H9 (cell line): ENCODE measurements around the gene DMKN. TPM values are rescaled to one million over a fixed set of nuclear protein-coding genes. Genes with fewer than 3 reads are reported as not detected.

ENCODE experiments used
- DNase-seq: peaks from one replicate; pipeline ENCODE4 v3.0.0-alpha.2; 2017
- H2AFZ ChIP-seq: one replicate; pipeline ENCODE4 v1.6.1; 2013; ENCODE audit warnings: mild to moderate bottlenecking, low read length, control low read depth, moderate library complexity
- H2AK5ac ChIP-seq: 2 replicates; pipeline ENCODE4 v1.6.1; 2013; ENCODE audit warnings: low read length, control low read depth, mixed read lengths; ENCODE audit not compliant: insufficient read length
- H2BK120ac ChIP-seq: one replicate; pipeline ENCODE4 v1.6.1; 2013; ENCODE audit warnings: low read depth, mild to moderate bottlenecking, low read length, control low read depth, inconsistent platforms; ENCODE audit not compliant: poor library complexity, severe bottlenecking
- H2BK12ac ChIP-seq: 2 replicates; pipeline ENCODE4 v1.6.1; 2013; ENCODE audit warnings: low read length, control low read depth, mixed read lengths, low read depth; ENCODE audit not compliant: insufficient read length
- H2BK15ac ChIP-seq: 2 replicates; pipeline ENCODE4 v1.6.1; 2013; ENCODE audit warnings: low read depth, low read length, control low read depth
- H2BK20ac ChIP-seq: one replicate; pipeline ENCODE4 v1.6.1; 2013; ENCODE audit warnings: low read depth, mild to moderate bottlenecking, low read length, control low read depth, inconsistent platforms; ENCODE audit not compliant: poor library complexity, severe bottlenecking
- H2BK5ac ChIP-seq: 2 replicates; pipeline ENCODE4 v1.6.1; 2013; ENCODE audit warnings: low read length, control low read depth, mixed read lengths; ENCODE audit not compliant: insufficient read length
- H3K14ac ChIP-seq: 2 replicates; pipeline ENCODE4 v1.6.1; 2013; ENCODE audit warnings: low read length, control low read depth; ENCODE audit not compliant: insufficient read depth
- H3K18ac ChIP-seq: 2 replicates; pipeline ENCODE4 v1.6.1; 2013; ENCODE audit warnings: low read depth, mild to moderate bottlenecking, mixed read lengths, low read length, control low read depth; ENCODE audit not compliant: insufficient read length
- H3K23ac ChIP-seq: 2 replicates; pipeline ENCODE4 v1.6.1; 2013; ENCODE audit warnings: low read length, control low read depth, mixed read lengths, low read depth; ENCODE audit not compliant: insufficient read length
- H3K23me2 ChIP-seq: 2 replicates; pipeline ENCODE4 v1.6.1; 2013; ENCODE audit warnings: low read depth, mild to moderate bottlenecking, mixed read lengths, low read length, control low read depth; ENCODE audit not compliant: insufficient read length, poor library complexity, severe bottlenecking
- H3K27ac ChIP-seq: 2 replicates; pipeline ENCODE4 v1.5.1; 2013; ENCODE audit warnings: low read length, control low read depth, mixed read lengths, low read depth; ENCODE audit not compliant: insufficient read length
- H3K27me3 ChIP-seq: 2 replicates; pipeline ENCODE4 v1.6.1; 2013; ENCODE audit warnings: low read length, control low read depth, inconsistent platforms; ENCODE audit not compliant: insufficient read depth
- H3K4ac ChIP-seq: 2 replicates; pipeline ENCODE4 v1.6.1; 2013; ENCODE audit warnings: low read depth, mild to moderate bottlenecking, control low read depth, inconsistent platforms, low read length, moderate library complexity
- H3K4me1 ChIP-seq: 2 replicates; pipeline ENCODE4 v1.6.1; 2013; ENCODE audit warnings: low read length, control low read depth, inconsistent platforms; ENCODE audit not compliant: insufficient read depth
- H3K4me2 ChIP-seq: 2 replicates; pipeline ENCODE4 v1.6.1; 2013; ENCODE audit warnings: low read length, control low read depth, mixed read lengths; ENCODE audit not compliant: insufficient read length, insufficient read depth
- H3K56ac ChIP-seq: 2 replicates; pipeline ENCODE4 v1.6.1; 2013; ENCODE audit warnings: low read depth, mild to moderate bottlenecking, mixed read lengths, low read length, control low read depth; ENCODE audit not compliant: insufficient read length
- H3K79me1 ChIP-seq: 2 replicates; pipeline ENCODE4 v1.6.1; 2013; ENCODE audit warnings: low read depth, mild to moderate bottlenecking, moderate library complexity, low read length, control low read depth, inconsistent platforms; ENCODE audit not compliant: insufficient read depth, poor library complexity, severe bottlenecking
- H3K79me2 ChIP-seq: 2 replicates; pipeline ENCODE4 v1.6.1; 2013; ENCODE audit warnings: low read length, control low read depth, inconsistent platforms; ENCODE audit not compliant: insufficient read depth
- H3K9ac ChIP-seq: 2 replicates; pipeline ENCODE4 v1.6.1; 2013; ENCODE audit warnings: low read length, control low read depth, mixed read lengths; ENCODE audit not compliant: insufficient read length; ENCODE audit errors: extremely low read depth
- H3K9me3 ChIP-seq: one replicate; pipeline ENCODE4 v1.6.1; 2013; ENCODE audit warnings: low read depth, low read length, inconsistent platforms; ENCODE audit not compliant: control insufficient read depth
- H3T11ph ChIP-seq: one replicate; pipeline ENCODE4 v1.6.1; 2013; ENCODE audit warnings: mild to moderate bottlenecking, low read length, control low read depth, inconsistent platforms
- H4K20me1 ChIP-seq: one replicate; pipeline ENCODE4 v1.6.1; 2013; ENCODE audit not compliant: control insufficient read depth, insufficient read length, insufficient read depth
- H4K5ac ChIP-seq: 2 replicates; pipeline ENCODE4 v1.6.1; 2013; ENCODE audit warnings: low read depth, mild to moderate bottlenecking, mixed read lengths, low read length, control low read depth; ENCODE audit not compliant: insufficient read length
- H4K8ac ChIP-seq: replicated peaks from 2 replicates; pipeline ENCODE4 v1.6.1; 2013; ENCODE audit warnings: low read length, control low read depth, mixed read lengths, low read depth; ENCODE audit not compliant: insufficient read length
- H4K91ac ChIP-seq: 2 replicates; pipeline ENCODE4 v1.6.1; 2013; ENCODE audit warnings: low read depth, mild to moderate bottlenecking, moderate library complexity, mixed read lengths, low read length, control low read depth; ENCODE audit not compliant: insufficient read length
- H3K27ac Mint-ChIP-seq, 3 experiments: 2 replicates in 2 of 3; 3 replicates in 1 of 3; pipeline ENCODE4 v1.8.0; 2020 to 2021; ENCODE audit warnings: mixed read lengths in 3 of 3, mild to moderate bottlenecking in 1 of 3, moderate library complexity in 1 of 3
- H3K27me3 Mint-ChIP-seq: 2 replicates; pipeline ENCODE4 v1.8.0; 2021; ENCODE audit warnings: low read depth, mild to moderate bottlenecking, moderate library complexity, mixed read lengths
- H3K36me3 Mint-ChIP-seq, 3 experiments: 2 replicates in 2 of 3; 3 replicates in 1 of 3; pipeline ENCODE4 v1.8.0; 2020 to 2021; ENCODE audit warnings: low read depth in 3 of 3, mixed read lengths in 3 of 3; ENCODE audit not compliant: insufficient read depth in 1 of 3
- H3K4me1 Mint-ChIP-seq, 2 experiments: 2 replicates each; pipeline ENCODE4 v1.8.0; 2020; ENCODE audit warnings: mixed read lengths in 2 of 2
- H3K4me3 Mint-ChIP-seq, 2 experiments: 2 replicates in 1 of 2; 3 replicates in 1 of 2; pipeline ENCODE4 v1.8.0; 2020 to 2021; ENCODE audit warnings: mild to moderate bottlenecking in 2 of 2, mixed read lengths in 2 of 2, moderate library complexity in 1 of 2
- H3K9me3 Mint-ChIP-seq, 2 experiments: 2 replicates in 1 of 2; 3 replicates in 1 of 2; pipeline ENCODE4 v1.8.0; 2020; ENCODE audit warnings: mild to moderate bottlenecking in 2 of 2, mixed read lengths in 2 of 2, moderate library complexity in 1 of 2
- WGBS: extraction: QIAGEN DNeasy Blood & Tissue Kit; methylation state at CpG from one replicate; pipeline ENCODE4 v1.1.7; 2013; ENCODE audit warnings: missing lambda C conversion rate, low lambda C conversion rate, mixed read lengths; ENCODE audit not compliant: insufficient read length; ENCODE audit errors: extremely low coverage; 5-methylcytosine and 5-hydroxymethylcytosine counted together
- total RNA-seq: library from RNA; stranded (reverse); gene quantifications from 2 replicates; pipeline ENCODE4 v1.2.1, GENCODE V29; 2021
- TF ChIP-seq, protein P1 (sequence below): fragments of 200-600 bp; sonication (generic); conservative IDR thresholded peaks from 3 replicates; pipeline ENCODE4 v1.8.0; 2021; ENCODE audit warnings: antibody characterized with exemption, mild to moderate bottlenecking

The DMKN gene
- total RNA-seq, 1 experiment from 2014 or later = 278 TPM

- DNase-seq = peak; percentile 55
Measured at GRCh38 chr19:35521124-35521743, 7.8 kb upstream of the DMKN start.

More at GRCh38 chr19:35521124-35521743, 7.8 kb upstream of the DMKN start:
- H3K14ac ChIP-seq = no peak overlapping the region
- H3T11ph ChIP-seq = no peak overlapping the region
- no peak overlapping the region for H4K91ac ChIP-seq
- no peak overlapping the region for H3K4me2 ChIP-seq
- H3K23ac ChIP-seq = no peak overlapping the region
- H4K5ac ChIP-seq = no peak overlapping the region
- no peaks in the 10 kb centered on the region for H3K79me2 ChIP-seq
- WGBS = no CpG with 5 or more reads among the region's 16 CpGs
- H2AFZ ChIP-seq = no peak overlapping the region
- peaks cover 5% of the 10 kb centered on the region; the same call in 1 of the 2 replicates for H3K4me1 ChIP-seq
- no peak overlapping the region for H3K56ac ChIP-seq
- no peaks in the 10 kb centered on the region; a peak in 1 of 5 replicates for H3K9me3 Mint-ChIP-seq
- H2AK5ac ChIP-seq = no peak overlapping the region
- no peaks in the 10 kb centered on the region for H4K20me1 ChIP-seq
- no peak overlapping the region for H3K4ac ChIP-seq
- no peak overlapping the region for H2BK15ac ChIP-seq
- peaks cover 7% of the 10 kb centered on the region for H3K23me2 ChIP-seq
- TF ChIP-seq, protein P1, sequence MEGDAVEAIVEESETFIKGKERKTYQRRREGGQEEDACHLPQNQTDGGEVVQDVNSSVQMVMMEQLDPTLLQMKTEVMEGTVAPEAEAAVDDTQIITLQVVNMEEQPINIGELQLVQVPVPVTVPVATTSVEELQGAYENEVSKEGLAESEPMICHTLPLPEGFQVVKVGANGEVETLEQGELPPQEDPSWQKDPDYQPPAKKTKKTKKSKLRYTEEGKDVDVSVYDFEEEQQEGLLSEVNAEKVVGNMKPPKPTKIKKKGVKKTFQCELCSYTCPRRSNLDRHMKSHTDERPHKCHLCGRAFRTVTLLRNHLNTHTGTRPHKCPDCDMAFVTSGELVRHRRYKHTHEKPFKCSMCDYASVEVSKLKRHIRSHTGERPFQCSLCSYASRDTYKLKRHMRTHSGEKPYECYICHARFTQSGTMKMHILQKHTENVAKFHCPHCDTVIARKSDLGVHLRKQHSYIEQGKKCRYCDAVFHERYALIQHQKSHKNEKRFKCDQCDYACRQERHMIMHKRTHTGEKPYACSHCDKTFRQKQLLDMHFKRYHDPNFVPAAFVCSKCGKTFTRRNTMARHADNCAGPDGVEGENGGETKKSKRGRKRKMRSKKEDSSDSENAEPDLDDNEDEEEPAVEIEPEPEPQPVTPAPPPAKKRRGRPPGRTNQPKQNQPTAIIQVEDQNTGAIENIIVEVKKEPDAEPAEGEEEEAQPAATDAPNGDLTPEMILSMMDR = no peak
- H2BK12ac ChIP-seq = no peak overlapping the region
- peaks cover 21 to 46% of the 10 kb centered on the region in 2 experiments for H3K4me1 Mint-ChIP-seq
- no peak overlapping the region for H2BK120ac ChIP-seq
- H3K27me3 Mint-ChIP-seq = peaks cover 33% of the 10 kb centered on the region
- H3K27me3 ChIP-seq = no peaks in the 10 kb centered on the region; the same call in 1 of the 2 replicates
- no peaks in the 10 kb centered on the region for H3K9me3 ChIP-seq
- no peak overlapping the region for H3K27ac ChIP-seq
- no peak overlapping the region for H2BK5ac ChIP-seq
- H3K4me3 Mint-ChIP-seq = no peak overlapping the region; a peak in 1 of 5 replicates
- no peaks in the 10 kb centered on the region for H3K79me1 ChIP-seq
- no peak overlapping the region for H3K18ac ChIP-seq
- no peak overlapping the region; a peak in 1 of 7 replicates for H3K27ac Mint-ChIP-seq
- H3K9ac ChIP-seq = no peak overlapping the region
- H4K8ac ChIP-seq = no peak overlapping the region
- H2BK20ac ChIP-seq = no peak overlapping the region
- H3K36me3 Mint-ChIP-seq = no peaks in the 10 kb centered on the region
